G401 (cell line): ENCODE data around the gene ATXN10. TPM values are rescaled to one million over a fixed set of nuclear protein-coding genes. Genes with fewer than 3 reads are reported as not detected.
"Not testable (repeated sequence)": the region's sequence is repeated elsewhere in the genome, so short reads cannot be mapped to it uniquely, and the experiment has no call there.

ENCODE experiments used
- DNase-seq: peaks from one replicate; pipeline ENCODE4 v3.0.0-alpha.2; 2015; ENCODE audit warnings: low spot score
- in situ Hi-C: cut with HindIII; loops from 2 replicates; pipeline ENCODE4 v1.10.0; 2016; ENCODE audit warnings: low sequenced_read_pairs, mixed read lengths
- total RNA-seq: library from RNA; depleted of rRNA; stranded (reverse); fragments of >200 nt; shearing (Covaris generic); gene quantifications from 2 replicates; pipeline ENCODE4 v1.2.3, GENCODE V29; 2014

ATXN10 gene
- total RNA-seq, 1 experiment from 2014 or later = 112 TPM

- DNase-seq = no peak
- in situ Hi-C loops = no loop called here
Observed at GRCh38 chr22:45640941-45641621, 30.6 kb upstream of the ATXN10 start.

- no peak for DNase-seq
- in situ Hi-C loops = no loop called here
Observed at GRCh38 chr22:45642986-45643385, 28.6 kb upstream of the ATXN10 start.

- DNase-seq = no peak
- in situ Hi-C loops = no loop called here
Observed at GRCh38 chr22:45644714-45645113, 26.9 kb upstream of the ATXN10 start.

- no peak for DNase-seq
- in situ Hi-C loops = no loop called here
Observed at GRCh38 chr22:45645150-45645525, 26.5 kb upstream of the ATXN10 start.

- in situ Hi-C loops = no loop called here
- DNase-seq = peak; percentile 33
Observed at GRCh38 chr22:45645526-45646414, 25.9 kb upstream of the ATXN10 start.

GRCh38 chr22:45647532-45648225 lies 24.0 kb upstream of the ATXN10 start:
- in situ Hi-C loops = no loop called here
- DNase-seq = no peak

- in situ Hi-C loops = no loop called here
- DNase-seq = no peak
Observed at GRCh38 chr22:45648301-45649117, 23.1 kb upstream of the ATXN10 start.

GRCh38 chr22:45649809-45650208 lies 21.8 kb upstream of the ATXN10 start:
- DNase-seq = no peak
- in situ Hi-C loops = no loop called here

GRCh38 chr22:45650721-45651120 lies 20.9 kb upstream of the ATXN10 start:
- no peak for DNase-seq
- in situ Hi-C loops = no loop called here

- in situ Hi-C loops = no loop called here
- no peak for DNase-seq
Observed at GRCh38 chr22:45651931-45652528, 19.6 kb upstream of the ATXN10 start.

- DNase-seq = no peak
- in situ Hi-C loops = no loop called here
Observed at GRCh38 chr22:45656577-45656976, 15.1 kb upstream of the ATXN10 start.

- in situ Hi-C loops = no loop called here
- DNase-seq = no peak
Observed at GRCh38 chr22:45657701-45658100, 13.9 kb upstream of the ATXN10 start.

GRCh38 chr22:45664136-45664646 lies 7.4 kb upstream of the ATXN10 start:
- in situ Hi-C loops = no loop called here
- no peak for DNase-seq

- in situ Hi-C loops = no loop called here
- no peak for DNase-seq
Observed at GRCh38 chr22:45667486-45667885, 4.1 kb upstream of the ATXN10 start.

- in situ Hi-C loops = not testable (repeated sequence)
Observed at GRCh38 chr22:45670363-45670762, 1.3 kb upstream of the ATXN10 start.

GRCh38 chr22:45670981-45671782 lies 452 bp upstream of the ATXN10 start:
- peak; percentile 37 for DNase-seq
- in situ Hi-C loops = no loop called here

More at GRCh38 chr22:45670363-45670762, 1.3 kb upstream of the ATXN10 start:
- not testable (repeated sequence) for DNase-seq

- DNase-seq = peak; percentile 42
- in situ Hi-C loops = no loop called here
Observed at GRCh38 chr22:45672564-45673481, 1.2 kb downstream of the ATXN10 start.
